Measurements from ENCODE around the gene GPR39.

DNA sequence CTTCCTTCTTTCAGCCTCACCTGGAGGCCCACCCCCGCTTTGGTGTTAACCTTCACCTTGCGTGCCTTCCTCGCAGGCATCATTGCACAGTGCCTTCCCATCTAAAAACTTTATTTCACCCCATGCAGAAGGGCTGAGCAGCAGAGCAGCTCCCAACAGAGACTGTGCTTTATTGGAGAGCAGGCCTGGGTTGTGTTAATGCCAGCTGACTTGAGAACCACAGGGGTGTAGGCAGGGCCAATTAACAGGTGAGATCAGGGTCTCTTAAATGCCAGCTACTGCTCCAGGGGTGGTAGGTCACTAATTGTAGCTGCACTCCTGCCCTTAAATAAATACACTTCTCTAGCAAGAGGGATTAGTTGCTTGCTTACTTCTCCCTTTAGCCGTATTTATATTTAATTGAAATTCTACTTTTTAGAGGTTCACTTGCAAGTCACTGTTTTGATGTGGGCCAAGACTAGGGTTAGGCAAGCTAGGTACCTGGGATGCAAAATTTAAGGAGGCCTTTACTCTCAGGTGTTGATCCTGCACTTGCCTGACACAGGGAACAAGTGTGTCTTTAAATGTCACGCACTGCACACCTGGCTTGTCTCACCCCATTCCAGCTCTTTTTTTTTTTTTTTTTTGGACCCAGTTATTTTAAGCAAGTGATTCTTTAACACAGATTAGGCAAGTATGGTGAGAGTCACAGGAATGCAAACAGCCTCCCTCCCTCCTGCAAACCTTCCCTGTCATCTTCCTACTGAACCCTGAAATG, 198.9 kb downstream of the GPR39 start:
- TF ChIP-seq, protein P1, sequence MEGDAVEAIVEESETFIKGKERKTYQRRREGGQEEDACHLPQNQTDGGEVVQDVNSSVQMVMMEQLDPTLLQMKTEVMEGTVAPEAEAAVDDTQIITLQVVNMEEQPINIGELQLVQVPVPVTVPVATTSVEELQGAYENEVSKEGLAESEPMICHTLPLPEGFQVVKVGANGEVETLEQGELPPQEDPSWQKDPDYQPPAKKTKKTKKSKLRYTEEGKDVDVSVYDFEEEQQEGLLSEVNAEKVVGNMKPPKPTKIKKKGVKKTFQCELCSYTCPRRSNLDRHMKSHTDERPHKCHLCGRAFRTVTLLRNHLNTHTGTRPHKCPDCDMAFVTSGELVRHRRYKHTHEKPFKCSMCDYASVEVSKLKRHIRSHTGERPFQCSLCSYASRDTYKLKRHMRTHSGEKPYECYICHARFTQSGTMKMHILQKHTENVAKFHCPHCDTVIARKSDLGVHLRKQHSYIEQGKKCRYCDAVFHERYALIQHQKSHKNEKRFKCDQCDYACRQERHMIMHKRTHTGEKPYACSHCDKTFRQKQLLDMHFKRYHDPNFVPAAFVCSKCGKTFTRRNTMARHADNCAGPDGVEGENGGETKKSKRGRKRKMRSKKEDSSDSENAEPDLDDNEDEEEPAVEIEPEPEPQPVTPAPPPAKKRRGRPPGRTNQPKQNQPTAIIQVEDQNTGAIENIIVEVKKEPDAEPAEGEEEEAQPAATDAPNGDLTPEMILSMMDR (IDR thresholded peaks at IDR 0.05 in 8 of 11, conservative IDR thresholded peaks at IDR 0.05 in 3 of 11) = no peak
- TF ChIP-seq POLR2A (IDR thresholded peaks at IDR 0.05) = no peak

All from spleen (tissue), 7 donors.